ENCODE results near the gene ARHGAP5.

ARHGAP5 gene

GRCh38 chr14:32076278-32077080 is 625 bp upstream of the ARHGAP5 start:
- peak; percentile 85 for DNase-seq (ENCODE audit: low spot score)
- no peak for TF ChIP-seq CTCF (IDR thresholded peaks at IDR 0.05; ENCODE audit: extremely low read depth, missing control alignments)

GRCh38 chr14:32078023-32078857 is 1.1 kb downstream of the ARHGAP5 start:
- no peak for TF ChIP-seq CTCF (IDR thresholded peaks at IDR 0.05; ENCODE audit: extremely low read depth, missing control alignments)
- peak; percentile 17 for DNase-seq (ENCODE audit: low spot score)

GRCh38 chr14:32078858-32079216 is 1.7 kb downstream of the ARHGAP5 start:
- no peak for DNase-seq (ENCODE audit: low spot score)
- TF ChIP-seq CTCF (IDR thresholded peaks at IDR 0.05; ENCODE audit: extremely low read depth, missing control alignments): no peak

DNA sequence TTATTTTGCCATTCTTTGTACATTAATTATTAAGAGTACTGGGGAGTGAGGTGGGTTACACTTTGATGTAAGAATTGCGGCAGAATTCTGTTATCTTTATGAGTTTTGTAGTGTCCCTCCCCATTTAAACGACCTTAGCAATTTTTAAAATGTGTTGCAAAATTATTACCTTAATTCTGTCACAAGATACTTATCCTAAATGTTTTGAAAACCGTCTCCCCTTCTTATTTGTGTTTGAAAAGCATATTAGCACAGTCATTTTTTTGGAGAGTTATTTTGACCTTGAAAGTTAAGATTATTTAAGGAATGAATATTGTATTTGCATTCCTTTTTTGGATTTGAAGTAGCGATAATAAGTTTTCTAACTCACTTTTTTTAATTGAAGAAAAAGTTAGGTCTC is 2.2 kb downstream of the ARHGAP5 start:
- no peak for TF ChIP-seq CTCF (IDR thresholded peaks at IDR 0.05; ENCODE audit: extremely low read depth, missing control alignments)
- no peak for DNase-seq (ENCODE audit: low spot score)

GRCh38 chr14:32080001-32080510 is 3.0 kb downstream of the ARHGAP5 start:
- no peak for TF ChIP-seq CTCF (IDR thresholded peaks at IDR 0.05; ENCODE audit: extremely low read depth, missing control alignments)

DNA sequence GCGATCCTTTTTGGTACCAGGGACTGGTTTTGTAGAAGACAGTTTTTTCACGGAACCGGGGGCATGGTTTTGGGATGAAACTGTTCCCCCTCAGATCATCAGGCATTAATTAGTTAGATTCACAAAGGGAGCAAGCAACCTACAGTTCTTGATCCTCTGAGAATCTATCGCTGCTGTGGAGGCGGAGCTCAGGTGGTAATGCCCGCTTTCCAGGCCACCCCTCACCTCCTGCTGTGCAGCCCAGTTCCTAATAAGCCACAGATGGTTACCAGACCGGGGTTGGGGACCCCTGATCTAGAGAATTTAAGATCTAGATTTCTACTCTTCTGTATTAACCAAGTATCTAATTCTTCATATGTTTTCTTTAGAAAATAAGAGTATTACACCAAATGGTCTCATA is 4.8 kb downstream of the ARHGAP5 start:
- no peak for TF ChIP-seq CTCF (IDR thresholded peaks at IDR 0.05; ENCODE audit: extremely low read depth, missing control alignments)
- DNase-seq (ENCODE audit: low spot score): no peak

More at GRCh38 chr14:32080001-32080510, 3.0 kb downstream of the ARHGAP5 start:
- no peak for DNase-seq (ENCODE audit: low spot score)

DNA sequence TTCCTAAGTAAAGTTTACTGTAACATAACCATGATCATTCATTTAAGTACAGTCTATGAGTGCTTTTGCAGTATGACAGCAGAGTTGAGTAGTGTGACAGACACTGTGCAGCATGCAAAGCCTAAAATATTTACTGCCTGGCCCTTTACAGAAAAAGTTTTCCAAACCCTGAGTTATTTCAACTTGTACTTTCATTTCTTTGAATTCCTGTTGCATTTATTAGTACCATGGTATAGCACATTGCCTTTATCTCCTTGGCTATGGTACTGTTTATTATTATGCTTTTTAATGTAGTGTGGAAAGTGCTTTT is 6.2 kb downstream of the ARHGAP5 start:
- no peak for TF ChIP-seq CTCF (IDR thresholded peaks at IDR 0.05; ENCODE audit: extremely low read depth, missing control alignments)
- no peak for DNase-seq (ENCODE audit: low spot score)

Data from GM20000 (cell line).